GM23338 (cell line): ENCODE measurements around the gene UBXN11. TPM values are rescaled to one million over a fixed set of nuclear protein-coding genes. Genes with fewer than 3 reads are reported as not detected.

Experiments
- ATAC-seq: fragments of 200-7000 bp; cut with Tn5 transposase; 3 replicates; pipeline ENCODE4 v1.9.1; 2020
- DNase-seq: peaks from one replicate; pipeline ENCODE4 v3.0.0-alpha.2; 2015; ENCODE audit warnings: low spot score
- H2AFZ ChIP-seq: fragments of 200-600 bp; sonication (generic); 2 replicates; pipeline ENCODE4 v1.8.0; 2016; ENCODE audit warnings: antibody characterized with exemption, mild to moderate bottlenecking, moderate library complexity
- H3F3A ChIP-seq: fragments of 200-600 bp; sonication (generic); replicated peaks from 2 replicates; pipeline ENCODE4 v1.8.0; 2017; ENCODE audit warnings: antibody characterized with exemption, mixed run types, low read depth
- H3K27ac ChIP-seq: fragments of 200-600 bp; sonication (generic); 2 replicates; pipeline ENCODE4 v1.6.1; 2016; ENCODE audit warnings: low read depth
- H3K27me3 ChIP-seq: fragments of 200-600 bp; sonication (generic); 2 replicates; pipeline ENCODE4 v1.8.0; 2016; ENCODE audit warnings: mild to moderate bottlenecking, mixed run types, moderate library complexity; ENCODE audit not compliant: insufficient read depth
- H3K36me3 ChIP-seq: fragments of 200-600 bp; sonication (generic); 2 replicates; pipeline ENCODE4 v1.8.0; 2016; ENCODE audit warnings: mild to moderate bottlenecking; ENCODE audit not compliant: insufficient read depth
- H3K4me1 ChIP-seq: fragments of 200-600 bp; sonication (generic); 2 replicates; pipeline ENCODE4 v1.8.0; 2016; ENCODE audit warnings: mild to moderate bottlenecking, moderate library complexity; ENCODE audit not compliant: insufficient read depth
- H3K4me2 ChIP-seq: fragments of 200-600 bp; sonication (generic); 2 replicates; pipeline ENCODE4 v1.7.1; 2017; ENCODE audit warnings: mixed run types
- H3K4me3 ChIP-seq: fragments of 200-600 bp; sonication (generic); 2 replicates; pipeline ENCODE4 v1.6.1; 2016; ENCODE audit warnings: mixed run types
- H3K79me2 ChIP-seq: fragments of 200-600 bp; sonication (generic); replicated peaks from 2 replicates; pipeline ENCODE4 v1.8.0; 2017; ENCODE audit warnings: mild to moderate bottlenecking; ENCODE audit not compliant: insufficient read depth
- H3K9me2 ChIP-seq: fragments of 200-600 bp; sonication (generic); 2 replicates; pipeline ENCODE4 v1.8.0; 2017; ENCODE audit not compliant: insufficient read depth
- H4K20me1 ChIP-seq: fragments of 200-600 bp; sonication (generic); replicated peaks from 2 replicates; pipeline ENCODE4 v1.8.0; 2017; ENCODE audit warnings: mild to moderate bottlenecking; ENCODE audit not compliant: insufficient read depth
- H3K27ac Mint-ChIP-seq: 2 replicates; pipeline ENCODE4 v1.8.0; 2020; ENCODE audit warnings: inconsistent platforms, mild to moderate bottlenecking, moderate library complexity, mixed read lengths
- H3K27me3 Mint-ChIP-seq: 3 replicates; pipeline ENCODE4 v1.8.0; 2022; ENCODE audit warnings: low read depth, mild to moderate bottlenecking, moderate library complexity, mixed read lengths, inconsistent platforms; ENCODE audit not compliant: insufficient read depth, poor library complexity
- H3K36me3 Mint-ChIP-seq: 3 replicates; pipeline ENCODE4 v1.8.0; 2021; ENCODE audit warnings: low read depth, mild to moderate bottlenecking, inconsistent platforms, moderate library complexity, mixed read lengths
- H3K4me1 Mint-ChIP-seq: 3 replicates; pipeline ENCODE4 v1.8.0; 2020; ENCODE audit warnings: mild to moderate bottlenecking, inconsistent platforms, mixed read lengths
- H3K4me3 Mint-ChIP-seq: 3 replicates; pipeline ENCODE4 v1.8.0; 2021; ENCODE audit warnings: moderate library complexity, mild to moderate bottlenecking, inconsistent platforms, mixed read lengths
- H3K9me3 Mint-ChIP-seq: 3 replicates; pipeline ENCODE4 v1.8.0; 2020; ENCODE audit warnings: moderate library complexity, mild to moderate bottlenecking, inconsistent platforms, mixed read lengths
- CREB1 ChIP-seq: fragments of 250-450 bp; sonication (Bioruptor Pico); IDR thresholded peaks from 2 replicates; pipeline ENCODE4 v1.5.0; 2020; ENCODE audit warnings: low read depth, mild to moderate bottlenecking, moderate library complexity
- ETS1 ChIP-seq: IDR thresholded peaks from 2 replicates; pipeline ENCODE4 v1.6.1; 2016; ENCODE audit warnings: antibody characterized with exemption
- EZH2 ChIP-seq: fragments of 200-600 bp; sonication (generic); IDR thresholded peaks from one replicate; pipeline ENCODE4 v1.8.0; 2017; ENCODE audit warnings: antibody characterized with exemption, mild to moderate bottlenecking, low read depth; ENCODE audit not compliant: unreplicated experiment
- EZH2phosphoT487 ChIP-seq: fragments of 200-600 bp; sonication (generic); IDR thresholded peaks from one replicate; pipeline ENCODE4 v1.8.1; 2018; ENCODE audit warnings: antibody characterized with exemption; ENCODE audit not compliant: unreplicated experiment
- JUNB ChIP-seq: IDR thresholded peaks from one replicate; pipeline ENCODE4 v1.6.1; 2016; ENCODE audit warnings: antibody characterized with exemption; ENCODE audit not compliant: unreplicated experiment
- NANOG ChIP-seq: IDR thresholded peaks from 2 replicates; pipeline ENCODE4 v1.6.1; 2016; ENCODE audit warnings: antibody characterized with exemption, borderline replicate concordance
- POLR2AphosphoS5 ChIP-seq: IDR thresholded peaks from 2 replicates; pipeline ENCODE4 v1.6.1; 2016; ENCODE audit warnings: antibody characterized with exemption, low read depth
- REST ChIP-seq: IDR thresholded peaks from one replicate; pipeline ENCODE4 v1.6.1; 2018; ENCODE audit warnings: antibody characterized with exemption; ENCODE audit not compliant: unreplicated experiment
- STAT1 ChIP-seq: IDR thresholded peaks from one replicate; pipeline ENCODE4 v1.6.1; 2016; ENCODE audit warnings: antibody characterized with exemption; ENCODE audit not compliant: unreplicated experiment
- ZNF114 ChIP-seq: fragments of 250-450 bp; sonication (Bioruptor Pico); IDR thresholded peaks from 2 replicates; pipeline ENCODE4 v1.5.0; 2020; ENCODE audit warnings: mild to moderate bottlenecking, moderate library complexity
- ZNF331 ChIP-seq: fragments of 250-450 bp; sonication (Bioruptor Pico); IDR thresholded peaks from 2 replicates; pipeline ENCODE4 v1.5.0; 2020; ENCODE audit warnings: low read depth, mild to moderate bottlenecking, moderate library complexity
- ZNF462 ChIP-seq: fragments of 250-450 bp; sonication (Bioruptor Pico); IDR thresholded peaks from 2 replicates; pipeline ENCODE4 v1.5.0; 2020; ENCODE audit warnings: mild to moderate bottlenecking, moderate library complexity
- polyA plus RNA-seq: library from polyadenylated mRNA; unstranded; fragments of >200 nt; fragmentation: Nextera tagmentation; extraction: Ambion mirVana; gene quantifications from 2 replicates; pipeline ENCODE4 v1.2.1, GENCODE V29; 2016
- total RNA-seq: library from RNA; depleted of rRNA; stranded (reverse); fragments of >200 nt; shearing (Covaris generic); gene quantifications from 2 replicates; pipeline ENCODE4 v1.2.3, GENCODE V29; 2014
- TF ChIP-seq, protein P1 (sequence below), 2 experiments: fragments of 200-600 bp in 1 of 2; sonication (generic) in 1 of 2; conservative IDR thresholded peaks; 2 replicates each; pipeline versions ENCODE4 v1.5.1 to v1.6.1; 2016 to 2017; ENCODE audit warnings: antibody characterized with exemption in 2 of 2, low read depth in 2 of 2, mild to moderate bottlenecking in 2 of 2, moderate library complexity in 1 of 2

Gene UBXN11
- total and polyA plus RNA-seq, 2 experiments from 2014 or later = 8.0 to 8.3 TPM

GRCh38 chr1:26320896-26321295, 14.5 kb upstream of the UBXN11 start:
- TF ChIP-seq POLR2AphosphoS5 (no peak), ZNF114 (CRISPR knock-in tag) (no peak), ETS1 (no peak), ZNF331 (CRISPR knock-in tag) (no peak), EZH2 (no peak), NANOG (no peak), EZH2phosphoT487 (no peak), REST (no peak), ZNF462 (CRISPR knock-in tag) (no peak), JUNB (no peak), CREB1 (no peak), STAT1 (no peak)
- TF ChIP-seq, protein P1, sequence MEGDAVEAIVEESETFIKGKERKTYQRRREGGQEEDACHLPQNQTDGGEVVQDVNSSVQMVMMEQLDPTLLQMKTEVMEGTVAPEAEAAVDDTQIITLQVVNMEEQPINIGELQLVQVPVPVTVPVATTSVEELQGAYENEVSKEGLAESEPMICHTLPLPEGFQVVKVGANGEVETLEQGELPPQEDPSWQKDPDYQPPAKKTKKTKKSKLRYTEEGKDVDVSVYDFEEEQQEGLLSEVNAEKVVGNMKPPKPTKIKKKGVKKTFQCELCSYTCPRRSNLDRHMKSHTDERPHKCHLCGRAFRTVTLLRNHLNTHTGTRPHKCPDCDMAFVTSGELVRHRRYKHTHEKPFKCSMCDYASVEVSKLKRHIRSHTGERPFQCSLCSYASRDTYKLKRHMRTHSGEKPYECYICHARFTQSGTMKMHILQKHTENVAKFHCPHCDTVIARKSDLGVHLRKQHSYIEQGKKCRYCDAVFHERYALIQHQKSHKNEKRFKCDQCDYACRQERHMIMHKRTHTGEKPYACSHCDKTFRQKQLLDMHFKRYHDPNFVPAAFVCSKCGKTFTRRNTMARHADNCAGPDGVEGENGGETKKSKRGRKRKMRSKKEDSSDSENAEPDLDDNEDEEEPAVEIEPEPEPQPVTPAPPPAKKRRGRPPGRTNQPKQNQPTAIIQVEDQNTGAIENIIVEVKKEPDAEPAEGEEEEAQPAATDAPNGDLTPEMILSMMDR (conservative IDR thresholded peaks at IDR 0.05; ENCODE audit: low read depth in 2 of 2) = no peak
- Mint-ChIP-seq H3K27ac (no peak overlapping the region), H3K4me1 (peaks cover 24% of the 10 kb centered on the region), H3K27me3 (peaks cover 9% of the 10 kb centered on the region), H3K4me3 (no peak overlapping the region), H3K36me3 (peaks cover 32% of the 10 kb centered on the region), H3K9me3 (no peaks in the 10 kb centered on the region; the same call in 2 of the 3 replicates)
- no peak overlapping the region for H2AFZ ChIP-seq
- H3K27me3 ChIP-seq = no peaks in the 10 kb centered on the region
- H3K4me3 ChIP-seq = no peak overlapping the region
- peaks cover 20% of the 10 kb centered on the region for H3K4me1 ChIP-seq
- no peak for ATAC-seq
- peaks cover 7% of the 10 kb centered on the region; the same call in 1 of the 2 replicates for H3F3A ChIP-seq
- no peak for DNase-seq
- no peak overlapping the region for H3K4me2 ChIP-seq
- H3K36me3 ChIP-seq = peaks cover 8% of the 10 kb centered on the region
- H4K20me1 ChIP-seq = no peaks in the 10 kb centered on the region
- no peak overlapping the region for H3K27ac ChIP-seq
- no peaks in the 10 kb centered on the region for H3K9me2 ChIP-seq
- no peaks in the 10 kb centered on the region for H3K79me2 ChIP-seq
